IPS DF 4.7 (cell line): ENCODE measurements around the gene FOXK1.
"Not testable (repeated sequence)": the region's sequence is repeated elsewhere in the genome, so short reads cannot be mapped to it uniquely, and the experiment has no call there.

ENCODE experiments used
- DNase-seq: peaks from one replicate; pipeline ENCODE4 v3.0.0-alpha.2; 2013; ENCODE audit warnings: low spot score; ENCODE audit errors: extremely low read depth

The FOXK1 gene

DNA sequence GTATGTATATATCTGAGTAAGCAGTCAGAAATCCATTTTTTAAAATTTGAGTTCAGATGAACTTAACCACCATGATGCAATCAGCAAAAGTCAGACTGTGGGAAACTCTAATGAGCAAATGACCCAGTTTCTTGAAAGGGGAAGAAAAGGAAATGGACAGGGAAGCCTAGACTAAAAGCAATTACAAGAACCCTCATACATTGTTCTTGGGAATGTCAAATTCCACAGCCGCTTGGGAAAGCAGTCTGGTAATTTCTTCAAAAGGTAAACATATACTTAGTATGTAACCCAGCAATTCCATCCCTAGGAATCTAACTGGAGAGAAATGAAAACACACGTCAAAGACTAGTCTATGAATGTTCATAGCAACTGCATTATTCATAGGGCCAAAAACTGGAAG lies 16.4 kb upstream of the FOXK1 start:
- DNase-seq = no peak

DNA sequence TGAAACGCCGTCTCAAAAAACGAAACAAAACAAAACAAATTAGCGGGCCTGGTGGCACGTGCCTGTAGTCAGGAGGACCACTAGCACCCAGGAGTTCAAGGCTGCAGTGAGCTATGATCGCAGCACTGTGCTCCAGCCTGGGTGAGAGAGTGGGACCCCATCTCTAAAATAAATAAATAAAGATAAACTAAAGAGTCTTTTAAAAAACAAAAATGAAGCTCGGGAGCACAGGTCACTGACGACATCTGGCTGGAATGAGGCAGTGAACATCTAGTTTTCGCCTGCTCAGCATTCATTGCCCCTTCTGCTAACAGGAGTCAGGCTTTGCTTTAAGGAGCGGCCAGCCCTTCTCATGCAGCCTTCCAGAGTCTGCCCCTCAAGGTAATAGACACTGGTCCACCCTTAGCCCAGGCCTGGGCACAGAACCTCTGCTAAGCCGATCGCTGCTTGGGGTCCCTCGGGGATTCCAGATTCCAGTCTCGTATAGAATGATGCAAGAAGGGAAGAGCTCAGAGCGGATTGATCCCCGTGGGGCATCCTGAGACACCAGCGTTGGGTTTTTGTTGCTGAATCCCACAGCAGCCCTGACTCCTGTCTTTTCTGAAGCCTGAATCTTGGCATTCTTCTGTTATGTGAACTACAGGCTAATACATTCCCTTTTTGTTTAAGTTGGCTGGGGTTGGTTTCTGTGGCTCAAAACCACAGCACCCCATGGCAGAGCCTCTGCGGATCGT lies 14.2 kb upstream of the FOXK1 start:
- DNase-seq = no peak

DNA sequence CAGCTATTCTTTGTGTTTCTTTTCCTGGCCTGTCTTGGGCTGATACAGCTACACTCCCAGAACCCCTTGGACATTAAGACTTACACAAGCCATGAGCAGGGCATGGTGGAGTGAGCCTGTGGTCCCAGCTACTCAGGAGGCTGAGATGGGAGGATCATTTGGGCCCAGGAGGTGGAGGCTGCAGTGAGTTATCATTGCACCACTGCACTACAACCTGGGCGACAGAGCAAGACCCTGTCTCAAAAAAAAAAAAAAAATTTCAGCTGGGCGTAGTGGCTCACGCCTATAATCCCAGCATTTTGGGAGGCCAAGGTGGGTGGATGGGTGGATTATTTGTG lies 13.6 kb upstream of the FOXK1 start:
- no peak for DNase-seq

DNA sequence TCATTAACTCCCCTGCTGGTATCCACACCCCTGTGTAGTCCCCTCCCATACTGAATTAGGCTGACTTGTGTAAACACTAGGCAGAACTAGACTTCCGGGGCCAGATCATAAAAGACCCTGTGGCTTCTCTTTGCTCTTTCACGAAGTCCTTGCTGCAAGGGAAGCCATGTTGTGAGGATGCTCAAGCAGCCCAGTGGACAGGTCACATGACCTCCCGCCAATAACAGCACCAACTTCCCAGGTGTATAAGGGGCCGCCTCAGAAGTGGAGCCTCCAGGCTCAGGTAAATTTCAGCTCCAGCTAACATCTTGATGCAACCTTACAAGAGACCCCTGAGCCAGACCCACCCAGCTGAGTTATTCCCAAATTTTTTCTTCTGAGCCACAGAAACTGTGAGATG lies 11.3 kb upstream of the FOXK1 start:
- DNase-seq = no peak

DNA sequence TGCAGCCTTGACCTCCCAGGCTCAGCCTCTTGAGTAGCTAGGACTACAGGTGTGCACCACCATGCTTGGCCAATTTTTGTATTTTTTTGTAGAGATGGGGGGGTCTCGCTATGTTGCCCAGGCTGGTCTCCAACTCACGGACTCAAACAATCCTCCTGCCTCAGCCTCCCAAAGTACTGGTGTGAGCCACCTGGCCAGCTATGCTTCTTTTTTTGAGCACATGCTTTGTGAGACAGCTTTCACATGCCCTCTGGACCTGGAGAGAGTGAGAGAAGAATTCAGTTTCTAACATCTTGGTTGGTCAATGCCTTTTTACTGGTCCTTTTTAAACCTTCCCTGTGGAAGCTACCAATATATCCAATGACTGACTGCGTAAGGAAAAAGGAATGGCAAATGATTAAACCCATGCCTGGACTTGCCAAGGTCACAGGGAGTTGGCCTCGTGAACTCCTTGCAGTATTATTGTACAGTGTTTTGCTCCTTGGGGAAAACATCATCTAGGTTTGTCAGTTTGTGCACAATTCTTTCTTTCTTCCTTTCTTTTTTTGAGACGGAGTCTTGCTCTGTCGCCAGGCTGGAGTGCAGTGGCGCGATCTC lies 6.2 kb upstream of the FOXK1 start:
- no peak for DNase-seq

DNA sequence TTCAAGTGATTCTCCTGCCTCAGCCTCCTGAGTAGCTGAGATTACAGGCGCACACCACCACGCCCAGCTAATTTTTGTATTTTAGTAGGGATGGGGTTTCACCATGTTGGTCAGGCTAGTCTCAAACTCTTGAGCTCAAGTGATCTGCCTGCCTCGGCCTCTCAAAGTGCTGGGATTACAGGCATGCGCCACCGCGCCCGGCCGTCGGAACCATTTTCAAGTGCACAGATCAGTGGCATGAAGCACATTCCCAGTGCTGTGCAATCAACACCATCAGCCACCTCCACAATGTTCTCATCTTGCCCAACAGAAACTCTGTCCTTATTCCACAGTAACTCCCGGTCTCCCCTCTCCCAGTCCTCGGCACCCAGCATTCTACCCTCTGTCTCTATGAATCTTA lies 4.6 kb upstream of the FOXK1 start:
- DNase-seq = not testable (repeated sequence)

DNA sequence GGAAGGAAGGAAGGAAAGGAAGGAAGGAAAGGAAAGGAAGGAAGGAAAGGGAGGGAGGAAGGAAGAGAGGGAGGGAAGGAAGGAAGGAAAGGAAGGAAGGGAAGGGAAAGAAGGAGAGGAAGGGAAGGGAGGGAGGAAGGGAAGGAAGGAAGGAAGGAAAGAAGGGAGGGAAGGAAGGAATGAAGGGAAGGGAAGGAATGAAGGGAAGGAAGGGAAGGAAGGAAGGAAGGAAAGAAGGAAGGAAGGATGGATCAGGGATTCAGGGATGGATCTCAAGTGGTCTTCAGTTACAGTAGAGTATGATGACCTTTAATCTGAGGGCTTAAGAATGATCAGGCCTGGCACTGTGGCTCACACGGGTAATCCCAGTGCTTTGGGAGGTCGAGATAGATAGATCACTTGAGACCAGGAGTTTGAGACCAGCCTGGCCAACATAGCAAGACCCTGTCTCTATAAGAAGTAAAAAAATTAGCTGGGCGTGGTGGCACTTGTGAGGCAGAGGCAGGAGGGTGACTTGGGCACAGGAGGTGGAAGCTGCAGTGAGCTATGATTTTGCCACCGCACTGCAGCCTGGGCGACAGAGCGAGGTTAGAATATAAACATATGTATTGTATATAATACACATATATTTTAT lies 760 bp upstream of the FOXK1 start:
- no peak for DNase-seq

DNA sequence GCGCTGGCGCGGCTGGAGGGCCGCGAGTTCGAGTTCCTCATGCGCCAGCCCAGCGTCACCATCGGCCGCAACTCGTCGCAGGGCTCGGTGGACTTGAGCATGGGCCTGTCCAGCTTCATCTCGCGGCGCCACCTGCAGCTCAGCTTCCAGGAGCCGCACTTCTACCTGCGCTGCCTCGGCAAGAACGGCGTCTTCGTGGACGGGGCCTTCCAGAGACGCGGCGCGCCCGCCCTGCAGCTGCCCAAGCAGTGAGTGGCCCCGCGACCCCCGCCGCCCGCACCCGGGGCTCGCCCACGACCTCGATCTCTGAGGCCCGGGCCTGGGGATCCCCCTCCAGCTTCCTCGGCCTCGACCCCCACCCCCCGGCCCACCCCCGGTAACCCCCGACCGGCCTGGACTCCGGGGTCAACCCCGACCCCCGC lies 537 bp downstream of the FOXK1 start:
- DNase-seq = no peak

DNA sequence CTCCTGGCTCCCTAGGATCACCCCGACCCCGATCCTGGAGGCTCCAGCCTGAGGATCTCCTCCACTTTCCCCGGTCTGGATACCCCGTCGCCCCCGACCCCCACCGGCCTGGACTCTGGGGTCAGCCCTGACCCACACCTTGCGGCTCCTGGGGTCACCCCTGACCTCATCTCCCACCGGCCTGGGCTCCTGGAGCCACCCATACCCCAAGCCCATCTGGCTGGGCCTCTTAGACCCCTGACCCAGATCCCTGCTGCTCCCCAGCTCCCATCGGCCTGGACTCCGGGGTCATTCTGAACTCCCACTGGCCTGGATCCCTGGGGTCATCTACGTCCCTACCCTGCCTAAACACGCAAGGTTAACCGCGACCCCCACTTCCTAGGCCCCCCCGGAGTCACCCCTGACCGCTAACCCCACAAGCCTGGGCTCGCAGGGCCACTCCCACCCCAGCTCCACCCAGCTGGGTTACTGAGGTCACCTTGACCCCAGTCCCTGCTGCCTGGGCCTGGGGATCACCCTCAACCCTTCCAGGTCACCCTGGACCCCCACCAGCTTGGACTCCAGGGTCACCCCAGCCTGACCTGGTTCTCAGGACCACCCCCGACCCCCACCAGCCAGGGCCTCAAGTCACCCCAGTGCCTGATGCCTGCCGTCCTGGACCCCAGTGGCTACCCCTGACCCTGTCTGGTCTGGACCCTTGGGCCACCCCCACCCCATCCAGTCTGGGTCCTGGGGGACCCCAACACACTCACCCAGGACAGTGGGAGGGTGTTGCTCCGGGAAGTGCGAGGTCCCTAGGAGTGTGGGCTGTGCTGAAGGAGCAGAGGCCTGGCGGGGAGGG lies 1.2 kb downstream of the FOXK1 start:
- DNase-seq = no peak

DNA sequence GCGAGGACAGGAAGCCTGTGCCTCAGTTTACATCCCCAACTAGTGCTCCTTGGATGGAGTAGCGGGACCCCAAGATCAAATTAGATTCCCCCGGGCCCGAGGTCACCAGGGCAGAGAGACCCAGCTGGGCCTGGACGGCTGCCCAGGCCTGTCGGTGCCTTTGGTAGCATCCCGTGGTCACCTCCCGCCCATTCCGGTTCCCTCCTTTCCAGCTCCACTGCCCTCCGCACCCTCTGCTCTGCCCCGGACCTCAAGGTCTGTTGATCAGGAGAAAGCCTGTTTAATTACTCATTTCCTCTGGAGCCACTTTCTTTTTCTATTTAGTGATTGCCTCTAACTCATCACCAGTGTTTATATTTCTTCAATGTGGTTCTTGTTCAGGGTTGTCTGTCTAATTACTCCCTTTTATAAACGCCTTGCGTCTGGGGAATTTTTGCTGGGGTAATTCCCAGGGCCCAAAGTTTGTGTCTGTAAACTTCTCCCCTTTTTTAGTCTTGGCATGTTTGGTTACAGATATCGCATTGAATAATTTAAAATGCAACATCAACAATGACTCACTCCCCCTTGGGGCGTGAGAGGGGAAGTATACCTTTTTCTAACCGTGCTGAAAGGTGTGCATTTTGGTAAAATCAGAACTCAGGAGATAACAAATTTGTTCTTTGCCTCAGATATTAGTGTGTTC lies 1.9 kb downstream of the FOXK1 start:
- no peak for DNase-seq

DNA sequence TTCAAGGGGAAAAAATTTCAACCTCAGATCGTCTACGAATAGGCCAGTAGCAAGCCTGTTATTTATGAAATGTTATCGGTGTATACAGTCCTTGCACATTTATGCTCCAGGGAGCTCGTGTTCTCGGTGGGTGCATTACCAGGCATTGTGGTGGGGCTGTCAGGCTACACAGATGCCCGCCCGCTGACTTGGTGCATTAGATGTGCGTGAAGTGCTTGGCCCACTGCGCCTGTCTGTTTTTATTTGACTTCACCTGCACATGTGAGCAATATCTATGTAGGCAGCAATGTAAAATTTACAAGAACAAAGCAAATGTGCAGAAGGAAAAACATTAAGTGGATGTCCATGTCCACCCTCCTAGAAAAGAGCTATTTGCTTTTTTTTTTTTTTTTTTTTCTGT lies 2.8 kb downstream of the FOXK1 start:
- no peak for DNase-seq

DNA sequence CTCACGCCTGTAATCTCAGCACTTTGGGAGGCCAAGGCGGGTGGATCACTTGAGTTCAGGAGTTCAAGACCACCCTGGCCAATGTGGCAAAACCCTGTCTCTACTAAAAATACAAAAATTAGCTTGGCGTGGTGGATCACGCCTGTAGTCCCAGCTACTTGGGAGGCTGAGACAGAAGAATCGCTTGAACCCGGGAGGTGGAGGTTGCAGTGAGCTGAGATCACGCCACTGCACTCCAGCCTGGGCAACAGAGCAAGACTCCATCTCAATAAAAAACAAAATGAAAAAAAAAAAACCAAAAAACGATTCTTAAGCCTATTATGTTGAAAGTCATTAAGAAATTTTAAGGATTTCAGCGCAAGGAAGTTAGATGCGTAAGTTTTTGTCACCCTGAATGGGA lies 3.6 kb downstream of the FOXK1 start:
- DNase-seq = not testable (repeated sequence)

DNA sequence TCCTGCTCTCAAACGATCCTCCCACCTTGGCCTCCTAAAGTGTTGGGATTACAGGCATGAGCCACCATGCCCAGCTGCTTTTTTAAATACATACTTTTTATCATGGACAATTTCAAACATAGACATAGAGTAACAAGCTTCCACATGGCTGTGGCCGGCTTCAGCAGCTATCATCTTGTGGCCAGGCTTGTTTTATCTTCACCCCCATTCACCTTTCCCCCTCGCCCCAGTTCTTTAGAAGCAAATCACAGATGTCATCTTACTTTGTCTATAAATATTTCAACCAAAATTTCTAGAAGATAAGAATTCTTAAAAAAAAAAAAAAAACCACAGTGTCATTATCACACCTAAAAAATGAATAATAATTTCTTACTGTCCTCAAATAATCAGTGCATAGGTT lies 5.9 kb downstream of the FOXK1 start:
- DNase-seq = no peak

DNA sequence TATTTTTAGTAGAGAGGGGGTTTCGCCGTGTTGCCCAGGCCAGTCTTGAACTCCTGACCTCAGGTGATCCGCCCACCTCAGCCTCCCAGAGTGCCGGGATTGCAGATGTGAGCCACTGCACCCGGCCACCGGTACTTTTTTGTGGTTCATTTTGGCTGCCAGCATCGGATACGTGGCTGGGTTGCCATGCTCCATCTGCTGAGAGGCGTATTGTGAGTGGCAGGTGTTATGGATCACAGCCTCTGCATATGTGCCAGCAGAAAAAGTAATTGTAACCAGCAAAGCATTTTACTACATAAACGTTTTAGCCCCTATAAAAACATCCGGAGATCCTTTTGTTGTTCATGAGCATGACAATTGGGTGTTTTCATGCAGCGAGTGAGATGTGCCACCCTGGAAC lies 7.1 kb downstream of the FOXK1 start:
- DNase-seq = no peak

DNA sequence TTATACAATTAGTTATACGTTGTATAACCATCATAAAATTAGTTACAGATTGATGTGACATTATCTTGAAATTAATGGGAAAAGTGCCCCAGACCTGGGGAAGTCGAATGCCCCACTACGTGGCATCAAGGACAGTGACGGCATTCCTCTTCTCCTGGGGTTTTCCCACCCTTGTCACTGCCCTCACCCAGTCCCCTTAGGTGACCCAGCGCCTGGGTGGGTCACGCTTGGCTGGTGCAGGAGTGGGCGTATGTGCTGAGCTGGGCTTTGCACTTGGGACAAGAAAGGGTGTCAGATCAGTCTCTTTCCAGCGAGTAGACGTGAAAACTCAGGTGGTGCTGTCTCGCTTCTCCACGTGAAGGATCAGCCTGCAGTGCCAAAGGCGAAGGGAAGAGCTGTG lies 7.6 kb downstream of the FOXK1 start:
- no peak for DNase-seq

DNA sequence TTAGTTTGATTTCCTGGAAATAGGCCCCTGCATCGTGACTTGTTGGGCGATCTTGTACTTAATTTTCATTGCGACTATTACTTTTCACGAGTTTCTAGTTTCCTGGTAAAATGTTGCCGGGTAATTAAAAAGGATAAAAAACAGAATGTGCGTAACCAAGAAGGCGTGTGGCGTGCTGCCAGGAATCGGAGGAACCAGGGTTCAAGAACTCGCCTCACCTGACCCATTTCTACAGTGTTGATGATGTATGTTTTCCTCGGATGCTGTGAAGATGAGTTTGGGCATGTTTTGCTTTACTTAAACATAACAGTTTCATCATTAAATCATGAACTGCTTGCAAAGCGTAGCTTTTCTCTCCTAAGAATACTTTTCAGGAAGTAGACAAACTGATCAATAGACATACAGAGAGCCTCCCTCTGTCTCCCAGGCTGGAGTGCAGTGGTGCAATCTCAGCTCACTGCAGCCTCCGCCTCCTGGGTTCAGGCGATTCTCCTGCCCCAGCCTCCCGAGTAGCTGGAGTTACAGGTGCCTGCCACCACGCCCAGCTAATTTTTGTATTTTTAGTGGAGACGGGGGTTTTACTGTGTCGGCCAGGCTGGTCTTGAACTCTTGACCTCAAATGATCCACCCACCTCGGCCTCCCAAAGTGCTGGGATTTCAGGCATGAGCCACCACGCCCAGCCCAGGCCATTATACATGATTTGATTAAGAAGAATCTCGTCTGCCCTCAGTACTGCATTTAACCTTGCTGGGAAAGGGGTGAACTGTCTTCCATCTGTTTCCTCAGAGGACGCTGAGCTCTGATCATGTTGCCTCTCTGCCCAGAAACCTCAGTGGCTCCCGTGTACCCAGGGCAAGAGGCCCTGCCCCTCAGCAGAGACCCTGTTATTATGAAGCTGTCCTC lies 9.1 kb downstream of the FOXK1 start:
- DNase-seq = no peak

DNA sequence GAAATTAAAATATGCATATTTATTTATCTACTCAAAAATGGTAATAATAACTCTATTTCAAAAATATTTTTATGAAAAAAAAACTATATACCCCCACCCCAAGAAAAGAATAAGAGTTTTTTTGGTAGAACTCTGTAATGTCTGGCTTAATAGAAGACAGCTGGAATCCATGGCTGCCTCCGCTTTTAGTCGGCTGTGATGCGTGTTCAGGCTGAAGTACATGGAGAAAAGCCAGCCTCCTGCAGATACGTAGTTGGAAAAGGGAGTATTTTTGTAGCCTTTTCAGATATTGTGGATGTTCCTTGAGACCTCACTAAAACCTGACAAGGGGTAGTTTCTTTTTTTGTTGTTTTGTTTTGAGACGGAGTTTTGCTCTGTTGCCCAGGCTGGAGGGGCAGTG lies 10.0 kb downstream of the FOXK1 start:
- DNase-seq = no peak

DNA sequence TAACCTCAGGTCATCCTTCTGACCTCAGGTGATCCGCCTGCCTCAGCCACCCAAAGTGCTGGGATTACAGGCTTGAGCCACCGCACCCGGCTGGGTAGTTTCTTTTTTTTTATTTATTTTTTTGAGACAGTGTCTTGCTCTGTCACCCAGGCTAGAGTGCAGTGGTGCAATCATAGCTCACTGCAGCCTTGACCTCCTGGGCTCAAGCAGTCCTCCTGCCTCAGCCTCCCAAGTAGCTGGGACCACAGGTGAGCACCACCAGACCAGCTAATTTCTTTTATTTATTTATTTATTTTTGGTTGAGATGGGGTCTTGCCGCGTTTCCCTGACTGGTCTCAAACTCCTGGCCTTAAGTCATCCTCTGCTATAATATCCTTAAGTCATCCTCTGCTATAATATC lies 10.5 kb downstream of the FOXK1 start:
- DNase-seq = not testable (repeated sequence)

DNA sequence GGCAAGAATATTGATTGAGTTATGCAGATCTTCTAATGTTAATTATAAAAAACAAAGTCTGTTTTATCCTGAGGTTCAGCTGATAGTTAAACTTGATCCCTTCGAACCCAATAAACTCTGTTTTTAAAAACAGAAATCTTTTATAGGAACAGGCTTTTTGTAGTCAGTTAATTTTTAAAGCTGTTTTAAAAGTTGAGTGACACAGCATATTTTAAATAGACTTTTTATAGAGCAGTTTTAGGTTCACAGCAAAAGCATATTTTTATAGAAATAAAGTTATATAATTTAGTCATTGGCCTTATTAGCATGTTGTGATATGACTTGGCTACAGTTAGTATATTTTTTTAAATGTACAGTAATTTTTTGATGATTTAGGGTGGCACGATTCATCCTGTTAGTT lies 11.1 kb downstream of the FOXK1 start:
- no peak for DNase-seq

DNA sequence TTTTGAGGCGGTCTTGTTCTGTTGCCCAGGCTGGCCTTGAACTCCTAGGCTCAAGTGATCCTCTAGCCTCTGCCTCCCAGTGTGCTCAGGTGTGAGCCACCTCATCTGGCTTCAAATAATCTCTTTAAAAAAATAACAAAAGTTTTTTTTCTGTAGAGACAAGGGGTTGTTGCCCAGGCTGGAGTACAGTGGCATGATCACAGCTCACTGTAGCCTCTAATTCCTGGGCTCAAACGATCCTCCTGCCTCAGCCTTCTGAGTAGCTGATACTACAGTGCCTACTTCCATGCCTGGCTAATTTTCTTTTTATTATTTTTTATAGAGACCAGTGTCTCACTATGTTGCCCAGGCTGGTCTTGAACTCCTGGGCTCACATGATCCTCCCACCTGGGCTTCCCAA lies 11.7 kb downstream of the FOXK1 start:
- DNase-seq = no peak

DNA sequence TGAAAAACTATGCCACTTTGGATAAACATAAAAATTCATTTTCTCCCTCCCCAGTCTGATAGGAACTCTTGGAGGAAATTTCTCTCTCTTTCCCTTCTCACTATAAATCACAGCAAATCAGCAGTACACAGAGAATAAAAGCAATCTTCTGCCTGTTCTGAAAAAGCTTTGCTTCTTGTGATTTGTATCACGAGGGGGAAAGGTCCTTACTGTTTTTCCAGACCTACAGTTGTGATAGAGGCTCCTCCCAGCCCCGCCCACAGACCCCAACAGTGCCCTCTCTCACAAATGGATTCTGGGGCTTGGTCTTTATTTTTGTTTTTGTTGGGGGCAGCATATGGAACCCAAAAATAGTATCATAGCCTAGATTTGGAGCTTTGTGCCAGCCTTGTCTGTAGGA lies 12.2 kb downstream of the FOXK1 start:
- DNase-seq = no peak
